Heart left ventricle (tissue), 16 donors: ENCODE measurements around the gene STAP1. TPM values are rescaled to one million over a fixed set of nuclear protein-coding genes. Genes with fewer than 3 reads are reported as not detected.

Experiments used
- ATAC-seq, 4 donors: fragments of 200-7000 bp; cut with Tn5 transposase; one replicate each; pipeline ENCODE4 v1.9.1; 2020 to 2022; ENCODE audit warnings: moderate library complexity in 4 of 4, mild to moderate bottlenecking in 3 of 4, moderate number of reproducible peaks in 1 of 4
- DNase-seq, 5 donors: peaks; one replicate each; pipeline ENCODE4 v3.0.0-alpha.2; 2020
- H3K27ac ChIP-seq, 12 donors: fragments of 200-600 bp; sonication (generic) in 4 of 12; one replicate each; pipeline versions ENCODE4 v1.5.0 to v1.8.0; 2016 to 2022; ENCODE audit warnings: mild to moderate bottlenecking in 2 of 12
- H3K27me3 ChIP-seq, 9 donors: fragments of 200-600 bp; sonication (generic) in 2 of 9; one replicate each; pipeline versions ENCODE4 v1.5.1 to v1.8.0; 2016 to 2022; ENCODE audit warnings: mild to moderate bottlenecking in 3 of 9
- H3K36me3 ChIP-seq, 9 donors: fragments of 200-600 bp; sonication (generic) in 2 of 9; one replicate each; pipeline versions ENCODE4 v1.5.0 to v1.8.0; 2018 to 2022; ENCODE audit warnings: mild to moderate bottlenecking in 2 of 9
- H3K4me1 ChIP-seq, 12 donors: fragments of 200-600 bp; sonication (generic) in 4 of 12; one replicate each; pipeline versions ENCODE4 v1.5.0 to v1.8.0; 2016 to 2022; ENCODE audit warnings: mild to moderate bottlenecking in 3 of 12
- H3K4me3 ChIP-seq, 12 donors: fragments of 200-600 bp; sonication (generic) in 4 of 12; one replicate each; pipeline versions ENCODE4 v1.5.0 to v1.8.0; 2017 to 2022; ENCODE audit warnings: mild to moderate bottlenecking in 9 of 12, moderate library complexity in 4 of 12
- H3K9me3 ChIP-seq, 12 donors: fragments of 200-600 bp; sonication (generic) in 4 of 12; one replicate each; pipeline versions ENCODE4 v1.5.0 to v1.8.0; 2016 to 2022; ENCODE audit warnings: mild to moderate bottlenecking in 1 of 12
- POLR2A ChIP-seq, 2 donors: fragments of 450-650 bp; IDR thresholded peaks; one replicate each; pipeline ENCODE4 v1.6.1; 2017; ENCODE audit warnings: antibody characterized with exemption in 2 of 2, mild to moderate bottlenecking in 2 of 2, moderate library complexity in 2 of 2
- WGBS, 4 donors: extraction: QIAGEN DNeasy Blood & Tissue Kit in 2 of 4; methylation state at CpG; one replicate each; pipeline versions ENCODE4 v1.1.5 to v1.1.7; 2013 to 2018; 5-methylcytosine and 5-hydroxymethylcytosine counted together
- intact Hi-C, 10 donors: fragments of 100-400 bp; cut with DNase I; formaldehyde crosslinking; loops; one replicate each; pipeline versions ENCODE4 v1.11.1 to v1.14.2; 2022
- polyA plus RNA-seq, 2 donors: library from polyadenylated mRNA; stranded (reverse); fragments of 200-250 nt; gene quantifications; one replicate each; pipeline ENCODE4 v1.2.3, GENCODE V29; 2013
- total RNA-seq, 9 donors: library from RNA; depleted of rRNA in 2 of 9; stranded (reverse); fragments of >200 nt in 2 of 9; fragmentation: NEBNext Ultra II Directional in 3 of 9; extraction: Animal tissue kit (Norgen Biotek cat#: 25700) in 3 of 9; gene quantifications; one replicate each; pipeline versions ENCODE4 v1.1.0 to v1.2.4, GENCODE V29; 2016 to 2023
- TF ChIP-seq, protein P1 (sequence below), 12 donors: fragments of 200-600 bp; sonication (generic) in 4 of 12; IDR thresholded peaks; one replicate each; pipeline versions ENCODE4 v1.5.0 to v1.8.0; 2018 to 2022; ENCODE audit warnings: antibody characterized with exemption in 12 of 12, mild to moderate bottlenecking in 5 of 12
- donor health status: ischemic (EF 13 %, LVEDD 7.1; RV severe dilation, severe dysfunction).
- donor health status: healthy with polysubstance abuse.
- donor health status: DM: no; HTN: yes; CAD: no.
- donor health status: DM: no; HTN: no; CAD: no.
- donor health status: ischemic (EF 25% LVEDD 6.9; RV normal size, moderate dysfunction).
- donor health status: ischemic (EF 25% LVEDD 5.7; RV mildly dilated, moderate dysfunction).
- donor health status: healthy.
- donor health status: DM: yes; HTN: yes; CAD: no.
- donor health status: ischemic (EF 35%, LVEDD 5.7; RV mildly dilated, moderate dysfunction).
- donor health status: nonischemic (EF 11% LVEDD 7.7; RV severe dilation, severe dysfunction).
- donor health status: DM: yes; HTN: yes; CAD: no.
- donor health status: PGD.
- donor health status: ischemic (EF 29% LVEDD 5.4; RV normal size, mild dysfunction).
- donor health status: nonischemic (EF 23%, LVEDD 6.1; RV moderate dilation, normal function).

STAP1 gene
- total and polyA plus RNA-seq, 11 donors = 1.1 TPM; not detected in 10

DNA sequence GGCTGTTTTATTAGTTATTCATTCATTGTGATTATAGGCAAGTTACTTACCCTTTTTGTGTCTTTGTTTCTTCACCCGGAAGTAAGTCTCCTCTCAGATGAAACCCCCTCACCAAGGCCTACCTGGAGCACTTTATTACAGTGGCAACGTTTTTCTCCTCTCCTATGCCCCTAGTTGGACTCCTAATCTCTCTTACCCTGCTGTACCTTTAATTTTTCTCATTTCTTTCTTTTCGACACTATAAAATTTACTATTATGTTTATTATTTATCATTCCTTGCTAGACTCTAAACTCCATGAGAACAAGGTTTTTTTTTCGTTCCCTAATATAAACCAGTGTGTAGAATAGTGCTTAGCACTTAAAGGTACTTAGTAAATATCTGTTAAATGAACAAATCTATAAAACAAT, 17.5 kb downstream of the STAP1 start:
- TF ChIP-seq, protein P1, sequence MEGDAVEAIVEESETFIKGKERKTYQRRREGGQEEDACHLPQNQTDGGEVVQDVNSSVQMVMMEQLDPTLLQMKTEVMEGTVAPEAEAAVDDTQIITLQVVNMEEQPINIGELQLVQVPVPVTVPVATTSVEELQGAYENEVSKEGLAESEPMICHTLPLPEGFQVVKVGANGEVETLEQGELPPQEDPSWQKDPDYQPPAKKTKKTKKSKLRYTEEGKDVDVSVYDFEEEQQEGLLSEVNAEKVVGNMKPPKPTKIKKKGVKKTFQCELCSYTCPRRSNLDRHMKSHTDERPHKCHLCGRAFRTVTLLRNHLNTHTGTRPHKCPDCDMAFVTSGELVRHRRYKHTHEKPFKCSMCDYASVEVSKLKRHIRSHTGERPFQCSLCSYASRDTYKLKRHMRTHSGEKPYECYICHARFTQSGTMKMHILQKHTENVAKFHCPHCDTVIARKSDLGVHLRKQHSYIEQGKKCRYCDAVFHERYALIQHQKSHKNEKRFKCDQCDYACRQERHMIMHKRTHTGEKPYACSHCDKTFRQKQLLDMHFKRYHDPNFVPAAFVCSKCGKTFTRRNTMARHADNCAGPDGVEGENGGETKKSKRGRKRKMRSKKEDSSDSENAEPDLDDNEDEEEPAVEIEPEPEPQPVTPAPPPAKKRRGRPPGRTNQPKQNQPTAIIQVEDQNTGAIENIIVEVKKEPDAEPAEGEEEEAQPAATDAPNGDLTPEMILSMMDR (IDR thresholded peaks at IDR 0.05) = no peak
- TF ChIP-seq POLR2A (IDR thresholded peaks at IDR 0.05) = no peak
- 79 to 86% (median 82%) methylated on average over 4 of the region's 4 CpGs for WGBS, 4 donors
- intact Hi-C loops = no loop called here

DNA sequence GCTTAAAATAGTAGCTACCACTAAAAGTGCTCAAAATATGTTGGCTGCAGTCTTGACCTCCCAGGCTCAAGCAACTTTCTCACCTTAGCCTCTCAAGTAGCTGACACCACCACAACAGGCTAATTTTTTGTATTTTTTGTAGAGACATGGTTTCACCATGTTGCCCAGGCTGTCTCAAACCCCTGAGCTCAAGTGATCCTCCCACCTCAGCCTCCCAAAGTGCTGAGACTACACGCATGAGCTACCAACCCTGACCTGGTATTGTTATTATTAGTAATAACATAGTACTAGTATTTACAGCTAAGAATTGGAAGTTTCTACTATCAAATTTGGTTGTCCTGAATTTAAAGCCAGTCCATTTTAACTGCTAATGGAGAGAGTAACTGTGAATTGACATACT, 18.0 kb downstream of the STAP1 start:
- ATAC-seq (no peak), DNase-seq (no peak)

More for the DNA sequence above, 17.5 kb downstream of the STAP1 start:
- Histone ChIP-seq H3K9me3 (no peaks in the 10 kb centered on the region), H3K36me3 (no peaks in the 10 kb centered on the region), H3K27me3 (no peaks in the 10 kb centered on the region), H3K4me1 (no peaks in the 10 kb centered on the region), H3K4me3 (no peak overlapping the region), H3K27ac (no peak overlapping the region)
- no peak for ATAC-seq
- DNase-seq = no peak

DNA sequence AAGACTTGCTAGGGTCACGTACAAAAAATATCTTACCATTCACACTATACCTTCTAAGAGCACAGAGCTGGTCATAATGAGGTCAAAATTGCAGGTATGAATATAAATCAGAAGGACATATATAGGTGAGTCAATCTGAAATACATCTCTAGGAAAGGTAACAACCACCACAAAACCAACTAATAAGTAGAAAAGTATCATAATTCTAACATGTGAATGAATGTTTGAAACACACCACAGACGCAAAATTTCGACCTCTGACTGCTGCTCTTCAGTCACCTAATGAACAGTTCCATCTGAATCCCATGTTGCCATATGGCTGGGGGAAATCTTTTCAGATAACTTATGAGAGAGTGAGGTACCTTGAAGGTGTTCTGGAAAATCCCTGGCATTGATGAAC, 22.1 kb downstream of the STAP1 start:
- 93 to 96% (median 93%) methylated on average over 3 of the region's 3 CpGs for WGBS, 4 donors
- no peak for ATAC-seq
- Histone ChIP-seq H3K27ac (no peak overlapping the region), H3K4me1 (no peaks in the 10 kb centered on the region), H3K36me3 (no peaks in the 10 kb centered on the region), H3K4me3 (no peak overlapping the region), H3K27me3 (no peaks in the 10 kb centered on the region), H3K9me3 (no peaks in the 10 kb centered on the region)
- intact Hi-C loops = no loop called here
- TF ChIP-seq, protein P1 (IDR thresholded peaks at IDR 0.05) = no peak
- TF ChIP-seq POLR2A (IDR thresholded peaks at IDR 0.05) = no peak
- no peak for DNase-seq

More for the DNA sequence above, 18.0 kb downstream of the STAP1 start:
- Histone ChIP-seq H3K36me3 (no peaks in the 10 kb centered on the region), H3K4me1 (no peaks in the 10 kb centered on the region), H3K27ac (no peak overlapping the region), H3K4me3 (no peak overlapping the region), H3K9me3 (no peaks in the 10 kb centered on the region), H3K27me3 (no peaks in the 10 kb centered on the region)
- 92 to 96% (median 94%) methylated on average over 1 of the region's 1 CpG for WGBS, 4 donors
- intact Hi-C loops = no loop called here
- TF ChIP-seq POLR2A (IDR thresholded peaks at IDR 0.05) = no peak
- TF ChIP-seq, protein P1 (IDR thresholded peaks at IDR 0.05) = no peak

DNA sequence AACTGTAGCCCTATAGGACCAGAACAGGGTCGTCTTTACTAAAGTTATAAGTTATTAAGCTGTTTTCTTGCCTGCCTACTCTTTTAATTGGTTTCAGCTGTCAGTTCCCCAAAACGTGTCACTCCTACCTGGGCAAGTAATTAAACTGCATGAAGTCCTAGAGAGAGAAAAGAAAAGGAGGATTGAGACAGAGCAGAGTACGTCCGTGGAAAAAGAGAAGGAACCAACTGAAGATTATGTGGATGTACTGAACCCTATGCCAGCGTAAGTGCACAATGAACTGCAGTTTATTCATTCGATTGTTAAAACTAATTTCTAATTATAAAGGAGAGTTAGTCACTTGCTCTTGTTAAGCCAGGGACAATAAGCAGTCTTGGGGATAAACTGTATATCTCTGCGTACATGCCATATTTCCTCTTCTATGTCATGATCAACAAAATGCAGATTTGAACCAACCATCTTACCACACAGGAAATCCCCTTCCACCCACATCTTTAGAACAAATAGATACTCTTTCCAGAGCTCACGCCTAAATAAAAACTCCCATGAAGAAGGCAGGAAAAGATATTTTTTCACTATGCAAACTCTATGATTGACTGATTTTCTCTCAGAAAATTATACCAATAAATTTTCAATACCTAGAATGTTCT, 22.8 kb downstream of the STAP1 start:
- Histone ChIP-seq H3K4me1 (no peaks in the 10 kb centered on the region), H3K27ac (no peak overlapping the region), H3K27me3 (no peaks in the 10 kb centered on the region), H3K36me3 (no peaks in the 10 kb centered on the region), H3K4me3 (no peak overlapping the region), H3K9me3 (no peaks in the 10 kb centered on the region)
- 71 to 75% (median 74%) methylated on average over 8 of the region's 8 CpGs for WGBS, 4 donors
- ATAC-seq (no peak), DNase-seq (no peak)
- intact Hi-C loops = no loop called here
- TF ChIP-seq, protein P1 (IDR thresholded peaks at IDR 0.05) = no peak
- no peak for TF ChIP-seq POLR2A (IDR thresholded peaks at IDR 0.05)
